Measurements from ENCODE around the gene SMYD2.

Gene SMYD2

GRCh38 chr1:214329470-214330220, 48.7 kb downstream of the SMYD2 start:
- no peak for DNase-seq (ENCODE audit: low spot score)

- DNase-seq (ENCODE audit: low spot score): no peak
Observed at GRCh38 chr1:214330222-214330621, 49.3 kb downstream of the SMYD2 start.

GRCh38 chr1:214330715-214331114, 49.8 kb downstream of the SMYD2 start:
- no peak for DNase-seq (ENCODE audit: low spot score)

- DNase-seq (ENCODE audit: low spot score): no peak
Observed at GRCh38 chr1:214331180-214331579, 50.2 kb downstream of the SMYD2 start.

- peak; percentile 64 for DNase-seq (ENCODE audit: low spot score)
Observed at GRCh38 chr1:214331827-214332423, 51.0 kb downstream of the SMYD2 start.

- DNase-seq (ENCODE audit: low spot score): peak; percentile 52
Observed at GRCh38 chr1:214332946-214333798, 52.2 kb downstream of the SMYD2 start.

DNA sequence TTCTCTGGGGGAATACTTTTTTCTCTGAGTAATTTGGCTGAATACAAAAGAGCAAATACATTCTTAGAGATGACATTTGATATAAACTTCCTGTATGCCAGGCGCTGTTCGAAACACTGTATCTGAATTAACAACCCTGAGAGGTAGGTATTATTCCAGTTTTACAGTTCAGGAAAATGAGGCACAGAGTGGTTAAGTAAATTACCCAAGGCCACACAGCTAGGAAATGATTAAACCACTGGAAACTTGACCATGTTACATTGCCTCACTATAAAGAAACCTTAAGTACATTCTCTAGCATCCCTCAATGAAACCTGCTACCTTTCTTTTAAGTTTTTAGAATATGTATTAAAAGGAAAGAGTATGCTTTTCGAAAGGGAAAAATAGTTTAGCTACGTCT, 54.6 kb downstream of the SMYD2 start:
- DNase-seq (ENCODE audit: low spot score): no peak

DNA sequence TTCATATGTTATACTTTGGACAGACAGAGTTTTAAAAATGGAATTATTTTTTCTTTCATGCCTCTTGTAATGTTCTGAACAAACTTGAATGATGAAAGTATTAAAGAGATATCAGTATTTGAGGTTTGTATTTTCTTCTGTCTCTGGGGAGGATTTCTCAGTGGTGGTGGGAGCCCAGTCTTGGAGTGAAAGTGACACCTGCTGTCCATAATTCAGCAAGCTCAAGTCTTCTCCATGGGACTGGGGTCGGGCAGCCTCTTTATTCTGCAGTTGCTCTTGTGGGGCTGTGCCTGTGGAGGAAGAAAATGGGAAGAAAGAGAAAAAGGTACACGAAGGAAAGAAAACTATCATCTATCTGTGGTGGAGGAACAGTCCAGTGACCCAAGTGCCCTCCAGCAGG, 56.1 kb downstream of the SMYD2 start:
- DNase-seq (ENCODE audit: low spot score): no peak

DNA sequence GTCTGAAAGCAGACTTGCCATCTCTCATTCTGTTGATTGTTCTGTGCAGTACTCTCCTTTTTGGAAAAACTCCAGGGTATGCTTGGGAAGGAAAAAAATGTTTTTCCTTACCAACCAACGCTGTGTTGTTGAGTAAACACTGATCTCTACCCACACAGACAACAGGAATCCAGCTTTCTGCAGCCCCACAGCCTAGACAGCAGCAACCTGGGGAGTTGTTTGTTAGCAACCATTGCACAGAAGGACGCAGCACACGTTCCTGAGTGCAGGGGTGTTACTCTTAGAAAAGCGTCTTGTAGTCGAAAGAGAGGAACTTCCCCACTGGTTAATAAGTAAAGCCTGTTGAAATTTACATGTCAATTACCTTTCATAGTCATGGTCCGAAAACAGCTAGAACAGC, 56.6 kb downstream of the SMYD2 start:
- no peak for DNase-seq (ENCODE audit: low spot score)

GRCh38 chr1:214338212-214338611, 57.3 kb downstream of the SMYD2 start:
- no peak for DNase-seq (ENCODE audit: low spot score)

- DNase-seq (ENCODE audit: low spot score): no peak
Observed at GRCh38 chr1:214341459-214341858, 60.5 kb downstream of the SMYD2 start.

- DNase-seq (ENCODE audit: low spot score): no peak
Observed at GRCh38 chr1:214341932-214342331, 61.0 kb downstream of the SMYD2 start.

GRCh38 chr1:214342525-214342924, 61.6 kb downstream of the SMYD2 start:
- no peak for DNase-seq (ENCODE audit: low spot score)

- DNase-seq (ENCODE audit: low spot score): no peak
Observed at GRCh38 chr1:214344897-214345296, 63.9 kb downstream of the SMYD2 start.

- no peak for DNase-seq (ENCODE audit: low spot score)
Observed at GRCh38 chr1:214349008-214349407, 68.0 kb downstream of the SMYD2 start.

DNA sequence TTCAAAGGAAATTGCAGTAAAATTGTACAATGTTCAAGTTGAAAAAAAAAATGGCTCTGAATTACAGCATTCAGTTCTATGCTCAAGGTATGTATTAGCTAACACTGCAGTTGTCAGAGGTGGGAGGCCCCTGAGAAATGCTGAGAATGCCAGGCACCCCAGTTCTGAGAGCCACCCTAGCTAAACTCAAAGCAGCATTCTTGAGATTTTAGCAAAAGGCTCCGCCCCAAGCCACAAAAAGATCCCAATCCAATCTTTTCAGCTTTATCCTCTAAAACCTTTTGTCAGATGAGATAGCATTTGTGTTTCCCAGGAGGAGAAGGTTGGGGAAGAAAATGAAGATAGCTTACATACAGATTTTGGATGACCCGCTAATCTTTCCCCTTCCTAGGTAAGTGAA, 68.8 kb downstream of the SMYD2 start:
- DNase-seq (ENCODE audit: low spot score): no peak

- DNase-seq (ENCODE audit: low spot score): no peak
Observed at GRCh38 chr1:214351551-214352277, 70.8 kb downstream of the SMYD2 start.

DNA sequence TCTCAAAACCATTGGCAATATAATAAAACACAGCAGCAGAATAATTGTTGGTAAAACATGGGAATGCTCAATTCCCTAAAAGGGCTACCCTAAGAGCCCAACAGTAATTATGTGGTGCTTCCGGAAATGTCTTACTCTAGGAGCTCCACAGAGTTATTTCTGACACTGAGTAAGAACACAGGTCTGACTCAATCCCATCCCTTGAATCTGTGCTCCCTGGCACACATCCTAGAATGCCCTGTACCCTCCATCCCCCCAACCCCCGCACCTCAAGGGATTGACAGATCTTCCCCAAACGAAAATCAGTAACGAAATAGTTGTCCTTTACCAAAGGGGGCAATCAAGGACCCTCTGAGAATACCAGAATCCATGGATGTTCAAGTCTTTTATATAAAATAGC, 71.9 kb downstream of the SMYD2 start:
- no peak for DNase-seq (ENCODE audit: low spot score)

DNA sequence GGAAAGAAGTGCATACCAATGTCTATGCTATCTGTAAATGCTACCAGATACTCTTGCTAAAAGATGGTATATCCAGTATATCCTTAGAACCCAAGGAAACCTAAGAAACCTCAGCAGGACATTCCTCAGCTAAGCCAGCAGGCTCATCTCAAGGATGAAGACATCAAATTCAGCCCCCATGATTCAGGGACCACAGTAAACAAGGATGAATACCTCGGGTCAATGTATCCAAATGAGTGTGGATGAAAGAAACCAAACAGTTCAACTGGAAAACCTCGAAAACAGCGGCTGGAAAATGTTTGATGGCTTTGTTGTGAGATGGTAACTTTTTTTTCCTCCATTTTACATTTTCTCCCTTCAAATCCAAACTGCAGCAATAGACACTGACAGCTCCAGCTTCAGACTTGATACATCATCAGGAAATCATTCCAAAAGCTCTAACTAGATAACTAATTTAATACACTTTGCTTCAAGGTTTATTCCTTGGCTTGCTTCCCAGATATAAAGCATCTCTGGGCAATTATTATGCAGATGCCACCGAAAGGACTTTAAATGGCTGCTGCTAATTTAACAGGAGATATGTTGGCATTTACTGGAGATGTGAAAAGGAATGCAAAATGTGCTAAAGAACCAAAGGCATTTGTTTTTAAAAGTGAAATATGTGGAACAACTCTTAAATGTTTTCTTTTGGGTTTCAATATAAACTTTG, 73.6 kb downstream of the SMYD2 start:
- no peak for DNase-seq (ENCODE audit: low spot score)

DNA sequence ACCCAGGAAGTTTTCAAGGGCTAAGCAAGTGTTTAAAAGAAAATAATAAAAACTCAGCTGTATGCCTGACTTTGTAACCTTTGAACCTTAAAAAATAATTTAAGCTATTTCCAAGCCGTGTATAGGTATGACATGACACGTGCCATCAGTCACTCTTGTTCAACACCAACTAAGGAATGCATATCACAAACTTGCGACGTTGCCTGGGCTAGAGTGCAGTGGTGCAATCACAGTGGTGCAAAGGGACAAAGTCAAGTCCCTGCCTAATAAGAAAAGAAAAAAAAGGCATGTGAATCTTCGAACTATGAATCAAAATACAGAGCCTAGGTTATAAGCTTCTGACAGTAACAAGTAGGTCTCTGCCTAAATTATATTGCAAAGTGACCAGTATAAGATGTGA, 79.2 kb downstream of the SMYD2 start:
- DNase-seq (ENCODE audit: low spot score): no peak

- DNase-seq (ENCODE audit: low spot score): no peak
Observed at GRCh38 chr1:214360525-214361164, 79.7 kb downstream of the SMYD2 start.
